ENCODE measurements around the gene CLIC6.

CLIC6 gene

GRCh38 chr21:34764715-34765284 is 96.0 kb downstream of the CLIC6 start:
- TF ChIP-seq CTCF (IDR thresholded peaks at IDR 0.05; ENCODE audit: borderline replicate concordance, control extremely low read depth, extremely low read depth, insufficient read depth, missing control alignments), result no peak
- no peak for DNase-seq (ENCODE audit: low spot score)
- in situ Hi-C loops (cut with MboI; ENCODE audit: low sequenced_read_pairs, unreplicated experiment), result loop anchor here (10.0 kb wide), 1 partner anchor 60 kb away; no protein-coding TSS in a partner anchor

GRCh38 chr21:34765619-34766018 is 96.8 kb downstream of the CLIC6 start:
- in situ Hi-C loops (cut with MboI; ENCODE audit: low sequenced_read_pairs, unreplicated experiment), result loop anchor here (10.0 kb wide), 1 partner anchor 61 kb away; no protein-coding TSS in a partner anchor
- TF ChIP-seq CTCF (IDR thresholded peaks at IDR 0.05; ENCODE audit: borderline replicate concordance, control extremely low read depth, extremely low read depth, insufficient read depth, missing control alignments), result no peak
- DNase-seq (ENCODE audit: low spot score), result no peak

- no peak for DNase-seq (ENCODE audit: low spot score)
- in situ Hi-C loops (cut with MboI; ENCODE audit: low sequenced_read_pairs, unreplicated experiment), result loop anchor here (10.0 kb wide), 1 partner anchor 62 kb away; no protein-coding TSS in a partner anchor
- no peak for TF ChIP-seq CTCF (IDR thresholded peaks at IDR 0.05; ENCODE audit: borderline replicate concordance, control extremely low read depth, extremely low read depth, insufficient read depth, missing control alignments)
Measured at GRCh38 chr21:34766862-34767261, 98.1 kb downstream of the CLIC6 start.

All from GM13976 (cell line).